IMR-90 (cell line): Measurements from ENCODE around the gene HMGA1. TPM values are rescaled to one million over a fixed set of nuclear protein-coding genes. Genes with fewer than 3 reads are reported as not detected.

Source experiments
- microRNA-seq, 2 experiments: library from miRNA; stranded (forward) in 1 of 2; unstranded in 1 of 2; fragments of 10-50 nt in 1 of 2; fragments of <30 nt in 1 of 2; gene quantifications in 1 of 2; microRNA quantifications in 1 of 2; one replicate each; pipeline versions ENCODE3 to v1.1.0; 2013 to 2020; ENCODE audit not compliant: insufficient read depth in 1 of 2, insufficient read length in 1 of 2, unreplicated experiment in 1 of 2
- polyA plus RNA-seq, 3 experiments: library from polyadenylated mRNA; depleted of rRNA; stranded (reverse); fragments of >200 nt; gene quantifications; 2 replicates each; pipeline ENCODE4 v1.2.3, GENCODE V29; 2012; ENCODE audit warnings: low replicate concordance in 1 of 3
- small RNA-seq, 5 experiments: library from RNA; depleted of rRNA; stranded (forward); fragments of <200 nt; gene quantifications; one replicate each; pipeline ENCODE3, GENCODE V24; 2012
- total RNA-seq: library from RNA; depleted of rRNA; stranded (reverse); fragments of >200 nt; gene quantifications from 2 replicates; pipeline ENCODE4 v1.2.3, GENCODE V29; 2012; rRNA removed

Gene HMGA1
- total and polyA plus RNA-seq, 2 of the 4 experiments (the other 2 are of a cell fraction), result 101 to 589 TPM

Small RNAs within 50 kb of the gene (microRNA-seq; reads per million reads assigned to microRNA genes)
- gene MIR6835, result 0 to 5.2 reads per million in 2 experiments

Small RNAs within 50 kb of the gene (small RNA-seq; reads per million reads assigned to genes)
- gene MIR6835, result 0 reads per million in 5 experiments

Other genes with a start within 250 kb of the HMGA1 start
- gene GRM4, start 90.8 kb upstream of the HMGA1 start, total RNA-seq, result not detected in 2 replicates
- 0.02 and 0.03 TPM in 2 replicates for gene GRM4, start 90.8 kb upstream of the HMGA1 start, polyA plus RNA-seq (2012; rRNA removed)
- gene SMIM29, start 12.1 kb downstream of the HMGA1 start, total RNA-seq, result 8.1 and 8.4 TPM in 2 replicates
- 25.6 and 28.9 TPM in 2 replicates for gene SMIM29, start 12.1 kb downstream of the HMGA1 start, polyA plus RNA-seq (2012; rRNA removed)
- 17.2 and 21.4 TPM in 2 replicates for gene NUDT3, start 155.8 kb downstream of the HMGA1 start, total RNA-seq
- gene NUDT3, start 155.8 kb downstream of the HMGA1 start, polyA plus RNA-seq (2012; rRNA removed), result 9.1 and 10.1 TPM in 2 replicates
- 3,662 and 5,584 TPM in 2 replicates for gene RPS10, start 189.2 kb downstream of the HMGA1 start, total RNA-seq
- gene RPS10, start 189.2 kb downstream of the HMGA1 start, polyA plus RNA-seq (2012; rRNA removed), result 4,105 and 5,462 TPM in 2 replicates
- gene PACSIN1, start 229.2 kb downstream of the HMGA1 start, total RNA-seq, result not detected in 2 replicates
- 0.02 and 0.03 TPM in 2 replicates for gene PACSIN1, start 229.2 kb downstream of the HMGA1 start, polyA plus RNA-seq (2012; rRNA removed)